ENCODE measurements around the gene KIF19.

The KIF19 gene

GRCh38 chr17:74343526-74344284 lies 17.7 kb downstream of the KIF19 start:
- no peak for DNase-seq

- no peak for DNase-seq
Measured at GRCh38 chr17:74344658-74345057, 18.6 kb downstream of the KIF19 start.

- no peak for DNase-seq
Measured at GRCh38 chr17:74345433-74346241, 19.6 kb downstream of the KIF19 start.

- no peak for DNase-seq
Measured at GRCh38 chr17:74347646-74348045, 21.6 kb downstream of the KIF19 start.

- DNase-seq: no peak
Measured at GRCh38 chr17:74349120-74349519, 23.1 kb downstream of the KIF19 start.

GRCh38 chr17:74350486-74350885 lies 24.5 kb downstream of the KIF19 start:
- no peak for DNase-seq

GRCh38 chr17:74351552-74352210 lies 25.7 kb downstream of the KIF19 start:
- no peak for DNase-seq

- DNase-seq: no peak
Measured at GRCh38 chr17:74353446-74354060, 27.5 kb downstream of the KIF19 start.

- peak; percentile 17 for DNase-seq
Measured at GRCh38 chr17:74354123-74354522, 28.1 kb downstream of the KIF19 start.

- DNase-seq: no peak
Measured at GRCh38 chr17:74354561-74354960, 28.5 kb downstream of the KIF19 start.

- no peak for DNase-seq
Measured at GRCh38 chr17:74355065-74355464, 29.0 kb downstream of the KIF19 start.

- no peak for DNase-seq
Measured at GRCh38 chr17:74356646-74357465, 30.8 kb downstream of the KIF19 start.

- no peak for DNase-seq
Measured at GRCh38 chr17:74357466-74357809, 31.4 kb downstream of the KIF19 start.

- DNase-seq: no peak
Measured at GRCh38 chr17:74358697-74359096, 32.7 kb downstream of the KIF19 start.

- no peak for DNase-seq
Measured at GRCh38 chr17:74359916-74360315, 33.9 kb downstream of the KIF19 start.

- no peak for DNase-seq
Measured at GRCh38 chr17:74360899-74361229, 34.8 kb downstream of the KIF19 start.

- peak; percentile 33 for DNase-seq
Measured at GRCh38 chr17:74361230-74362068, 35.4 kb downstream of the KIF19 start, which contains the start of gene BTBD17. Gene BTBD17, minus strand, starts transcription at chr17:74361868. Its CDS starts 49 bp downstream, at chr17:74361819.

- DNase-seq: no peak
Measured at GRCh38 chr17:74362069-74362405, 36.0 kb downstream of the KIF19 start.

- no peak for DNase-seq
Measured at GRCh38 chr17:74362810-74363498, 36.9 kb downstream of the KIF19 start.

- DNase-seq: no peak
Measured at GRCh38 chr17:74367206-74367605, 41.2 kb downstream of the KIF19 start, which contains the start of gene GPR142. Gene GPR142, plus strand, starts transcription at chr17:74367506. Its CDS starts 2,035 bp downstream, at chr17:74369541.
